ENCODE data around the gene BAG5.
A peak's percentile ranks its signal among the peaks of the same experiment; 100 is the strongest.
"Not testable (repeated sequence)": the region's sequence is repeated elsewhere in the genome, so short reads cannot be mapped to it uniquely, and the experiment has no call there.

BAG5 gene

GRCh38 chr14:103533999-103534575, 28.4 kb downstream of the BAG5 start:
- no peak for DNase-seq

- DNase-seq: no peak
Measured at GRCh38 chr14:103533137-103533998, 29.1 kb downstream of the BAG5 start.

GRCh38 chr14:103532216-103533136, 30.0 kb downstream of the BAG5 start:
- DNase-seq: no peak

DNA sequence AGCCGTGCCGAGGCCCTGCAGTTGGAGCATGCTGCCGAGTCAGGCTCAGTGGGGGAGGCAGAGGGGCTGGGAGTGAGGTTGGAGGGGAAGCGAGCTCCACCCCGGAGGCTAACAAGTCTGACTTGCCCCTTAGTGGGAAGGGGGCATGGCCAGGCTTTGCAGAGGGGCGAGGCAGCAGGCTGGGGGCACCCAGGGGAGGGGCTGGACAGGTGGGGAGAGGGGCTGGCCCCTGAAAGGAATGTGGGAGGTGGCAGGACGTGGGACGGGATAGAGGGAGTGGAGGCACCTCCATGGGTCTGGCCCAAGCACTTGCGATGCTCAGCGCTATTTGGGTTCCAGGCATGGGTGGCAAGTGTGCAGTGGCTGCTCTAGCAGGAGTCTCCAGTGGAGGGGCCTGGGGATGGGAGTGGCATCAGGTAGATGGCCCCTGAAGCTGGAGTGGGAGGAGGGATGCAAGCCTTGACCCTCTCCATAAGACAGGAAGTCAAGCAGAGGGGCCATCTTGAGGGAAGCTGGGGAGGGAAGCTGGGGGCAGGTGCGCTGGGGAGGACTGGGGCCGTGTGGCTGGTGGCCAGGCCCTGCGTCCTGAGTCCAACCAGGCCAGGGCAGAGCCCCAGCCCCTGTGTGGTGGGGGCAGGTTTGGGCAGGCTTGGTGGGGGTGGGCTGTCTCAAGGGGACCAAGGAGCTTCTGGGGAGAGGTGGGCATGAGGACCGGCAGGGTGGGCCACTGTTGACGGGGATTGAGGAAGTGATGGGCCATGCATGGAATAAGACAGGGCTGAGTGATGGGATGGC, 30.8 kb downstream of the BAG5 start:
- DNase-seq: no peak

DNA sequence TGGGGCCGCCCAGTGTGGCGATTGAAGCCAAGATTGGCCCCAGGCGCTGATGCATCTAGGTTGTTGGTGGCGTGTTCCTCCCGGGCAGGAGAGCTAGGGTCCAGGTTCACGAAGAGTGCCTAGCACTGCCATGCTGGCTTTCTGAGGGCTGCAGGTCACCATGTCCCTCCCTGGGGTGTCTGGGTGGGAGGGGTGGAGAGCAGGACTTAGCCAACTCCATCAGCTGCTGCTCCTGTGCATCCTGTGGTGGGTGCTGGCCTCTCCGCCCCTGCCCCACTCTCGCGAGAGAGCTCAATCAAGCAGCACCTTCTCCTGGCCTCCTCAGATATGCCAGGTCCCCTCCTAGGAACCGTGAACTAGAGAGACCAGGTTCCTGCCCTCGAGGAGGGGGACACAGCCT, 31.6 kb downstream of the BAG5 start:
- DNase-seq: no peak

DNA sequence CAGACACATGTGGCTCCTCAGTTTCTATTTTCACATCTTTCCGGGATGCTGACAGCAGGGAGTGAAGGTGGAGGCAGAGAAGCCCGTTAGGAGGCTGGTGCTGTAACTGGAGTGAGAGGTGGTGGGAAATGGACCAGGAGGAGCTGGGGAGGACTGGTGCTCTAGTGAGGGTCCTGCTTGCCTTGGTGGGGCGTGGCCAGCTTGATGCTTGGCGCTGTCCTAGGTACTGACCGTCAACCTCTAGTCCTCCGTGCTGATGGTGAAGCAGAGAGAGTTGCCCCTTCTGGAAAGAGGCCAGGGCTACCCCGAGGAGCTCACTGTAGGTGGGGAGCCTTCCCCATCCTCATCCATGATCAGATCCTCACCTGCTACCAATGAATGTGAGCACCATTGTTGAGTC, 32.1 kb downstream of the BAG5 start:
- no peak for DNase-seq

DNA sequence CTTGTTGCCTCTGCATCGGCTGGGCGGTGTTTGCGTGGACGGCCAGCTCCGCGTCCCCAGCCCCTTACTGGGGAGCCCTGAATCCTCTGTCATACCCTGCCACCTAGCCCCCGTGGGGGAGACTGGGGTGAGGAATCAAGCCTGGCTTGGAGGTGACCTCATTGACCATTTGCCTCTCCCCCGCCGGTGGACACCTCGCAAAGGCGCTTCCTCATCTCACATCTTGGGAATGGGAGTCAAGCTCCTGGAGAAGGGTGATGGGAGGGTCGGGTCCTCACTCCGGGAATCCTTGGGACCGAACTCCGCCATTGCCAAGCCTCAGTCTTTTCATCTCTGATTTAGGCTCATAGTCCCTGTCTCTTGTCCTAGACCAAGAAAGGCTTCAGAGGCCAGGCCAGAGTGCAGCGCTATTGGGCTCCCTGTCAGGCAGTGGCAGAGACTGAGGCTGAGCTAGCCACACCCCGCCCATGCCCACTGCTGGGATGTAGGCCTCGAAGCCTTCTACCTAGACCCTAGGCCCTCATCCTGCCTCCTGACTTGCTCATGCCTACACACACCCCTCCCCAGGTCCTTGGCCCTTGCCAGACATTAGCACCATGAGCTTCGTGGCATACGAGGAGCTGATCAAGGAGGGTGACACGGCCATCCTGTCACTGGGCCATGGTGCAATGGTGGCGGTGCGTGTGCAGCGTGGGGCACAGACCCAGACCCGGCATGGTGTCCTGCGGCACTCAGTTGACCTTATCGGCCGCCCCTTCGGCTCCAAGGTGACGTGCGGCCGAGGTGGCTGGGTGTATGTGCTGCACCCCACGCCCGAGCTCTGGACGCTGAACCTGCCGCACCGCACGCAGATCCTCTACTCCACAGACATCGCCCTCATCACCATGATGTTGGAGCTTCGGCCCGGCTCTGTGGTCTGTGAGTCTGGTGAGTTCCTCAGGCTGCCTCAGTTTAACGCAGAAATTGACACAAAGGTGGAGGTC, 32.8 kb downstream of the BAG5 start:
- DNase-seq: no peak

DNA sequence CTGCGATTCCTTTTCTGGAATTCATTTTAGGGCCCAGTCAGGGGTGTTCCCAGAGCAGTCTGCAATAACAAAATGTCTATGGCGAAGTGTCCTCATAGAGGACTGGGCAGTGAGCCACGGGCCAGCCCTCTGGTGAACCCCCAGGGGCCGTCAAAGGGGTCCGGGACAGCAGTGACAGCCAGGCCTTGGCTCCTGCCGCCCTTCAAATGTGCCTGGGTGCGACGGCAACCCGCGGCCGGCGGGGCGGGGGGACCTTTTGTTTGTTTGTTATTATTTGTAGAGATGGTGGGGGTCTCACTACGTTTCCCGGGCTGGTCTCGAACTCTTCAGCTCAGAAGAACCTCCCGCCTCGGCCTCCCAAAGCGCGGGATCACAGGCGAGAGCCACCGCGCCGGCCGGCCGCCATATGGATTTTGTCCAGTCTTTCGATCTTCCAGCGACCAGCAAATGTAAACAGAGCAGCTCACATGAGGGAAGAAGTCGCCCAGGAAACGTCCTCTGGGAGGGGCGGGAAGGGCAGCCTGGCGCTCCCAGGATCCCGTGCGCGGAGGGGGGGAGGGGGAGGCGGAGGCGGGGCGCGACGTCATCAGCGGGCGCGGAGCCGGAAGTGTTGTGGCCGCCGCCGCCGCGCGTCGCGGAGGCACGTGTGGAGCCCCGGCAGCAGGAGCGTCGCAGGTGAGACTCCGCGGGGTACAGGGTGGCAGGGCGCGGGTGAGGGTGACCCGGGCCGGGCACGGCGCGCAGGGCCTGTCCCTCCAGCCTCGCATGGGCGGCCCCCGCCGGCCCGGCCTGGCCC, 33.7 kb downstream of the BAG5 start, which contains the start of gene TRMT61A:
Gene TRMT61A, plus strand, starts transcription at position 610 of the 796 bp plus-strand sequence. CDS start 783 bp downstream, outside the sequence.
- DNase-seq: peak; percentile 87

- no peak for DNase-seq
Measured at GRCh38 chr14:103528146-103528586, 34.3 kb downstream of the BAG5 start.

- no peak for DNase-seq
Measured at GRCh38 chr14:103527408-103528145, 34.9 kb downstream of the BAG5 start.

- DNase-seq: no peak
Measured at GRCh38 chr14:103526914-103527248, 35.6 kb downstream of the BAG5 start.

DNA sequence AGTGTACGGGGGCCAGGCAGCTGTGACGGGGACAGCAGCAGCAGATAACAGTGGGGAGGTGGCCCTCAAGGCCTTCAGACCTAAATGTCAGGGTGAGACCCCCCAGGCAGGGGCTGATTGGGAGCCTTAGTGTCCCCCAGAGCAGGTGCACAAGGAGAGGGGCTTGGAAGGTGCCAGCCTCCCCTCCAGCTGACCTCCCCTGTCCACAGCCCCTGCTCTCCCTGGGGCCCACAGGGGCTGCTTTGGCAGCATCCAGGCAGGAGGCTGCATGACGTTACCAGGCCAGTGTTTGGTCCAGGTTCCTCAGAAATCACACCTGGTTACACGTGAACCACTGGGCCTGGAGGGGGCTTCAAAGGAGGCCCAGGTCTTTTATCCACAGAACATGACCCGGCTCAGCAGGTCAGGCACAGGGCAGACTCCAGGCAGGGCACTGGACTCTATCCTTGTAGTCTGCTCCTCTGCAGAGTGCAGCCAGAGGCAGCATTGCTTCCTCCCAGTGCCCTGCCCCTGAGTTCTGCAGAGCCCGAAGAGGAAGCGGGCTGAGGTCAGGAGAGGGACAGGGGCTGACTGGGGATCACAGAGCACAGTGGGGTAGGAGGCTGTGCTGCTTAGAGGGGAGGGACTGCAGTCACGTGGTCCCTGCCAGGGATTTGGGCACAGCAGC, 36.1 kb downstream of the BAG5 start:
- DNase-seq: no peak

DNA sequence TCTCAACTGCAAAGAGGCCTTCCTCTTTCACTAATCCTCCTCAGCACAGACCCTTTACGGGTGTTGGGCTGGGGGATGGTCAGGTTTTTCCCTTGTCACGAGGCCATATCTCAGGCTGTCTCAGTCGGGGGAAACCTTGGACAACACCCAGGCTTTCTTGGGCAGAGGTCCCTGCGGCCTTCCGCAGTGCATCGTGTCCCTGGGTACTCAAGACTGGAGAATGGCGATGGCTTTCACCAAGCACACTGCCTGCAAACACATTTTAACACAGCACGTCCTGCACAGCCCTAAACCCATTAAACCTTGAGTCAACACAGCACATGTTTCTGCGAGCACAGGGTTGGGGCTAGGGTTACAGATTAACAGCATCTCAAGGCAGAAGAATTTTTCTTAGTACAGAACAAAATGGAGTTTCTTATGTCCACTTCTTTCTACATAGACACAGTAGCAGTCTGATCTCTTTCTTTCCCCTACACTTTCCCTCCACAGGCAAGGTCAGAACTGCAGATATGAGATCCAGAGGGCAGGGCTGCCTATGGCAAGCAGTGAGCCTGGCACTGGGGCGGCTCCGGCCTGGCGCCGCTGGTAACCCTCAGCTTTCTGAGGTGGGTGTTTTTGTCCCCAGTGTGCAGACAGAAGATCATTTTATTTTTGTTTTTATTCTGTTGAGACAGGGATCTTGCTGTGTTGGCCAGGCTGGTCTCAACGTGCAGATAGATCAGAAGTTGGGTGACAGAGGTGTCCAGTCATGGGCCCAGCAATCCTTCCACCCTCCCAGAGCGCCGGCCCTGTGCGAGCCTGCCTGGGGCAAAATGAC, 36.8 kb downstream of the BAG5 start:
- not testable (repeated sequence) for DNase-seq

DNA sequence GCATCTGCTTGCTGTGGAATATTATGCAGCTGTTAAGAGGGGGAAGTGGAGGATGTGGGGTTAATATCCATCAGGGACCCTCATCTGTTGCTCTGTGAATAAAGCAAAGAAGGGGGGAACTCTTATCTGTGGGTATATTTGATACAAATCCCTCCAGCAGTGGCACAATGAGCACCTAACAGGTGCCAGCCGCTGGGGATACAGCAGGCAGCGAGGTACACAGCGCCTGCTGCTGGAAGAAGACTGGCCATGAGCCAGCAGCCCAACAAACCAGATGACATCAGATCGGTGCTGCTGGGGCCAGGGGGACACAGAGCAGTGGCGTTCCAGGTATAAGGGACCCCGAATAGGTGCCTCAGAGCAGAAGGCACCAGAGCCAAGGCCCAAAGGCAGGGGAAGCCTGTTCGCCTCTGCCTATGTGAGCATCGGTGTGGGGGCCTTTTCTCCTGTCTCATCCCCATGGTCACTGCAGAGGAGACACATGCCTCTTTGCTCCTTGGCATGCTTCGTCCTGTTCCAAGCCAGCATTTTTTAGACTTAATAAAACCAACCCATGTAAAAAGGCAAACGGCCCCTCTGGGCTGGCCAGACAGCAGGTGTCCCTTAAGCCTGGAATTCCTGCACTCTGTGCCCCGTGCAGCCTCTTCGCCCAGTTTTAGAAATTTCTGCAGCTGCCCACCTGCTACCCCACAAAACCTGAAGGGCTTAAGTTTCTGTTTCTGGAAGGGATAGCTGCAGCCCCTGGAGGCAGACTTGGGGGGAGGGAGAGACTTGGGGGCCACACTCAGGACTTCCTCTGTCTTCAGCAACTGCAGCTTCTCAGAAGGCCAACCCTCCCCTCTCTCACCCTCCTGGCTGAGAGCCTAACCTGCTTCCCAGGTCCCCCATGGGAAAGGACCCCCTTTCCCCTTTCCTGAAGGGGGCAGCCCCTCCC, 38.2 kb downstream of the BAG5 start:
- DNase-seq: no peak

- no peak for DNase-seq
Measured at GRCh38 chr14:103523575-103523954, 38.9 kb downstream of the BAG5 start.

- DNase-seq: peak; percentile 86
Measured at GRCh38 chr14:103522649-103523574, 39.5 kb downstream of the BAG5 start, which contains the start of gene CKB. CKB (minus strand) TSS chr14:103522830; CDS start chr14:103522493, 337 bp downstream.
